ENCODE results near the gene TLE1. TPM values are rescaled to one million over a fixed set of nuclear protein-coding genes. Genes with fewer than 3 reads are reported as not detected.

Gene TLE1
- total RNA-seq, 1 experiment from 2014 or later: 79.3 TPM

DNA sequence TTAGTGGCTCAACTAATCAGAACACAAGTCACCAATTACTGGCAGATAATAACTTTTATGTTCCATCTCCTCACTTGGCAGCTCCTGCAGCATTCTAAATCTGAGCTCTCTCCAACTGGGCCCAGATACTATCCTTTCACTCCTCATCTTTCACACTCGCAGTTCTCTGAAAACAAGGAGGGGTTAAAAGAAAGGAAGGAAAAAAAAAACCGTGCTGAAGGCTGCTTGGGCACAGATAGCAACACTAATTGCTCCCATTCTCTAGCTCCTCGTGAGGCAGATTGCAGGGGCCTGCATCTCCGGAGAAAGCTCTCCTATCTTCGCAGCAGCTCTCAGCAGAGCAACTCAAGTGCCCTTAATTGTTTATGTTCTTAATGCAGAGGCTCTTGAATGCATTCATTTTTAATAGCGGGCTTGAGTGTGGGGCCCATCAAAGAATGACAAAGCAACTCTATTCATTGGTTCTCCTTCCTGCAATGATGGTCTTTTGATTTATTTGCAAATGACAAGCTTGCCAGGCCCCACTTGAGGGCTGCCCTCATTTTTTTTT lies 23.9 kb downstream of the TLE1 start:
- H3K23ac ChIP-seq (ENCODE audit: insufficient read length, low read depth, low read length): no peak overlapping the region
- H3K14ac ChIP-seq (ENCODE audit: insufficient read depth, low read length): no peak overlapping the region
- H3K4ac ChIP-seq (ENCODE audit: low read depth, low read length): no peak overlapping the region
- H3K56ac ChIP-seq (ENCODE audit: insufficient read length, low read depth, low read length): no peak overlapping the region
- Mint-ChIP-seq H3K4me3 (peak overlapping the region in 1 of 2 experiments; percentile 57; a peak in 2 of 5 replicates), H3K27ac (peak overlapping the region; percentile 86 to 95 (median 87)), H3K27me3 (ENCODE audit: low read depth) (no peaks in the 10 kb centered on the region), H3K9me3 (no peaks in the 10 kb centered on the region), H3K4me1 (peaks cover 54 to 66% of the 10 kb centered on the region in 2 experiments), H3K36me3 (ENCODE audit: insufficient read depth in 1 of 3, low read depth in 3 of 3) (peaks cover 28 to 50% (median 50%) of the 10 kb centered on the region in 3 experiments)
- H2BK15ac ChIP-seq (ENCODE audit: low read depth, low read length): no peak overlapping the region
- WGBS (ENCODE audit: extremely low coverage, insufficient read length, low lambda C conversion rate): no CpG with 5 or more reads among the region's 6 CpGs
- no peaks in the 10 kb centered on the region for H3K27me3 ChIP-seq (ENCODE audit: insufficient read depth, low read length)
- no peak overlapping the region for H3K9ac ChIP-seq (ENCODE audit: extremely low read depth, insufficient read length, low read length)
- peaks cover 4% of the 10 kb centered on the region for H3K79me1 ChIP-seq (ENCODE audit: insufficient read depth, low read depth, low read length, poor library complexity, severe bottlenecking)
- no peak overlapping the region for H3K18ac ChIP-seq (ENCODE audit: insufficient read length, low read depth, low read length)
- H3K9me3 ChIP-seq (ENCODE audit: control insufficient read depth, low read depth, low read length): no peaks in the 10 kb centered on the region
- no peak overlapping the region for H2AFZ ChIP-seq (ENCODE audit: low read length)
- peak overlapping the region; percentile 24 for H3K4me2 ChIP-seq (ENCODE audit: insufficient read depth, insufficient read length, low read length)
- no peak overlapping the region for H4K91ac ChIP-seq (ENCODE audit: insufficient read length, low read depth, low read length)
- DNase-seq: peak; percentile 65
- no peak overlapping the region for H2BK12ac ChIP-seq (ENCODE audit: insufficient read length, low read depth, low read length)
- TF ChIP-seq, protein P1, sequence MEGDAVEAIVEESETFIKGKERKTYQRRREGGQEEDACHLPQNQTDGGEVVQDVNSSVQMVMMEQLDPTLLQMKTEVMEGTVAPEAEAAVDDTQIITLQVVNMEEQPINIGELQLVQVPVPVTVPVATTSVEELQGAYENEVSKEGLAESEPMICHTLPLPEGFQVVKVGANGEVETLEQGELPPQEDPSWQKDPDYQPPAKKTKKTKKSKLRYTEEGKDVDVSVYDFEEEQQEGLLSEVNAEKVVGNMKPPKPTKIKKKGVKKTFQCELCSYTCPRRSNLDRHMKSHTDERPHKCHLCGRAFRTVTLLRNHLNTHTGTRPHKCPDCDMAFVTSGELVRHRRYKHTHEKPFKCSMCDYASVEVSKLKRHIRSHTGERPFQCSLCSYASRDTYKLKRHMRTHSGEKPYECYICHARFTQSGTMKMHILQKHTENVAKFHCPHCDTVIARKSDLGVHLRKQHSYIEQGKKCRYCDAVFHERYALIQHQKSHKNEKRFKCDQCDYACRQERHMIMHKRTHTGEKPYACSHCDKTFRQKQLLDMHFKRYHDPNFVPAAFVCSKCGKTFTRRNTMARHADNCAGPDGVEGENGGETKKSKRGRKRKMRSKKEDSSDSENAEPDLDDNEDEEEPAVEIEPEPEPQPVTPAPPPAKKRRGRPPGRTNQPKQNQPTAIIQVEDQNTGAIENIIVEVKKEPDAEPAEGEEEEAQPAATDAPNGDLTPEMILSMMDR (conservative IDR thresholded peaks at IDR 0.05): no peak
- H4K8ac ChIP-seq (replicated peaks; ENCODE audit: insufficient read length, low read depth, low read length): no peak overlapping the region
- H3K79me2 ChIP-seq (ENCODE audit: insufficient read depth, low read length): peaks cover 36% of the 10 kb centered on the region; the same call in 1 of the 2 replicates
- no peak overlapping the region for H3T11ph ChIP-seq (ENCODE audit: low read length)
- no peak overlapping the region for H2BK120ac ChIP-seq (ENCODE audit: low read depth, low read length, poor library complexity, severe bottlenecking)
- H3K4me1 ChIP-seq (ENCODE audit: insufficient read depth, low read length): peaks cover 17% of the 10 kb centered on the region; the same call in 1 of the 2 replicates
- H2BK20ac ChIP-seq (ENCODE audit: low read depth, low read length, poor library complexity, severe bottlenecking): no peak overlapping the region
- no peaks in the 10 kb centered on the region for H3K23me2 ChIP-seq (ENCODE audit: insufficient read length, low read depth, low read length, poor library complexity, severe bottlenecking)
- peak overlapping the region; percentile 33 for H3K27ac ChIP-seq (ENCODE audit: insufficient read length, low read depth, low read length)
- H4K5ac ChIP-seq (ENCODE audit: insufficient read length, low read depth, low read length): no peak overlapping the region
- H2AK5ac ChIP-seq (ENCODE audit: insufficient read length, low read length): no peak overlapping the region
- no peak overlapping the region for H2BK5ac ChIP-seq (ENCODE audit: insufficient read length, low read length)
- H4K20me1 ChIP-seq (ENCODE audit: control insufficient read depth, insufficient read depth, insufficient read length): no peaks in the 10 kb centered on the region
